Measurements from ENCODE around the gene EYS. TPM values are rescaled to one million over a fixed set of nuclear protein-coding genes. Genes with fewer than 3 reads are reported as not detected.

The EYS gene
- total RNA-seq, 1 experiment from 2014 or later, result not detected

DNA sequence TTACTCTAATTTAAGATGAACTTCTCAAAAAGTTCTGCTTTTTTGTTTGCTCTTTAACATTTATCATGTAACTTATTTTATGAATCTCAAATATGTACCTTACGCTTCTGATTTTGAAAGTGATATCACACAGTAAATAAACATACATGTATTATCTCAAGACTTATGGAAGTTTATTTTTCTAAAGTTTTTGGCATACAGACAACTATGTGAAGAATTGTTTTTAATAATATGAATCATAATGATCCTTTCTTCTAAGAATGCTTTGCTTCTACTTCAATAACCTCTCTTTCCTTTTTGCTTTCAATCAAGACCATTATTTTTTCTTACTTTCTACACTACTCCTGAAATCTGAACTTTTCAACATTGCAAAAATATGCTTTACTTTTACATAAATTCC, 816.4 kb downstream of the EYS start:
- no peak overlapping the region for H3K4ac ChIP-seq (ENCODE audit: low read depth, low read length)
- no peak overlapping the region for H2AFZ ChIP-seq (ENCODE audit: low read length)
- H3K23ac ChIP-seq (ENCODE audit: insufficient read length, low read depth, low read length), result no peak overlapping the region
- H3K14ac ChIP-seq (ENCODE audit: insufficient read depth, low read length), result no peak overlapping the region
- no peaks in the 10 kb centered on the region for H3K27me3 Mint-ChIP-seq (ENCODE audit: low read depth)
- H3K4me1 ChIP-seq (ENCODE audit: insufficient read depth, low read length), result no peaks in the 10 kb centered on the region; the same call in 1 of the 2 replicates
- TF ChIP-seq CTCF (conservative IDR thresholded peaks at IDR 0.05), result no peak
- H3T11ph ChIP-seq (ENCODE audit: low read length), result no peak overlapping the region
- no peak overlapping the region for H3K18ac ChIP-seq (ENCODE audit: insufficient read length, low read depth, low read length)
- no peak overlapping the region for H2BK20ac ChIP-seq (ENCODE audit: low read depth, low read length, poor library complexity, severe bottlenecking)
- H3K27me3 ChIP-seq (ENCODE audit: insufficient read depth, low read length), result no peaks in the 10 kb centered on the region
- H2BK5ac ChIP-seq (ENCODE audit: insufficient read length, low read length), result no peak overlapping the region
- no peak for DNase-seq
- no peaks in the 10 kb centered on the region for H3K79me2 ChIP-seq (ENCODE audit: insufficient read depth, low read length)
- H3K4me1 Mint-ChIP-seq, result peaks cover 31 to 37% of the 10 kb centered on the region in 2 experiments
- no peak overlapping the region for H4K91ac ChIP-seq (ENCODE audit: insufficient read length, low read depth, low read length)
- no peak overlapping the region for H3K9ac ChIP-seq (ENCODE audit: extremely low read depth, insufficient read length, low read length)
- no peaks in the 10 kb centered on the region; a peak in 1 of 5 replicates for H3K9me3 Mint-ChIP-seq
- H3K9me3 ChIP-seq (ENCODE audit: control insufficient read depth, low read depth, low read length), result no peaks in the 10 kb centered on the region
- no peak overlapping the region for H2BK15ac ChIP-seq (ENCODE audit: low read depth, low read length)
- peak overlapping the region in 2 of 3 experiments; percentile 95 to 96; a peak in 4 of 7 replicates for H3K27ac Mint-ChIP-seq
- H3K36me3 Mint-ChIP-seq (ENCODE audit: insufficient read depth in 1 of 3, low read depth in 3 of 3), result peaks cover 0 to 4% (median 0%) of the 10 kb centered on the region in 3 experiments; a peak in 2 of 7 replicates
- no peaks in the 10 kb centered on the region for H3K23me2 ChIP-seq (ENCODE audit: insufficient read length, low read depth, low read length, poor library complexity, severe bottlenecking)
- H3K79me1 ChIP-seq (ENCODE audit: insufficient read depth, low read depth, low read length, poor library complexity, severe bottlenecking), result no peaks in the 10 kb centered on the region
- H4K5ac ChIP-seq (ENCODE audit: insufficient read length, low read depth, low read length), result no peak overlapping the region
- no peak overlapping the region for H2BK120ac ChIP-seq (ENCODE audit: low read depth, low read length, poor library complexity, severe bottlenecking)
- H2AK5ac ChIP-seq (ENCODE audit: insufficient read length, low read length), result no peak overlapping the region
- no peak overlapping the region for H4K8ac ChIP-seq (replicated peaks; ENCODE audit: insufficient read length, low read depth, low read length)
- peak overlapping the region in 1 of 2 experiments; percentile 13; a peak in 1 of 5 replicates for H3K4me3 Mint-ChIP-seq
- no peaks in the 10 kb centered on the region for H4K20me1 ChIP-seq (ENCODE audit: control insufficient read depth, insufficient read depth, insufficient read length)
- no peak overlapping the region for H2BK12ac ChIP-seq (ENCODE audit: insufficient read length, low read depth, low read length)
- no peak overlapping the region for H3K4me2 ChIP-seq (ENCODE audit: insufficient read depth, insufficient read length, low read length)
- H3K27ac ChIP-seq (ENCODE audit: insufficient read length, low read depth, low read length), result no peak overlapping the region
- H3K56ac ChIP-seq (ENCODE audit: insufficient read length, low read depth, low read length), result no peak overlapping the region
- no CpG with 5 or more reads among the region's 1 CpG for WGBS (ENCODE audit: extremely low coverage, insufficient read length, low lambda C conversion rate)
